Activated CD8-positive, alpha-beta memory T cell treated with anti-CD3 and anti-CD28 coated beads for 36 hours (primary cell): Measurements from ENCODE around the gene EHD1. TPM values are rescaled to one million over a fixed set of nuclear protein-coding genes. Genes with fewer than 3 reads are reported as not detected.

Experiments
- CTCF ChIA-PET: fragments of 350-600 bp; sonication (Branson Sonifier 250); formaldehyde crosslinking; loops from one replicate; lab custom pipeline; 2021; ENCODE audit warnings: antibody characterized with exemption; lab: Charles Lee
- POLR2A ChIA-PET: fragments of 350-600 bp; sonication (Branson Sonifier 250); formaldehyde crosslinking; loops from one replicate; lab custom pipeline; 2021; ENCODE audit warnings: antibody characterized with exemption; lab: Charles Lee
- total RNA-seq, 2 experiments: library from RNA; stranded (reverse); gene quantifications; one replicate each; pipeline ENCODE4 v1.2.3, GENCODE V29; 2021

EHD1 gene
- total RNA-seq, 2 experiments from 2014 or later, result 82.2 to 85.8 TPM

DNA sequence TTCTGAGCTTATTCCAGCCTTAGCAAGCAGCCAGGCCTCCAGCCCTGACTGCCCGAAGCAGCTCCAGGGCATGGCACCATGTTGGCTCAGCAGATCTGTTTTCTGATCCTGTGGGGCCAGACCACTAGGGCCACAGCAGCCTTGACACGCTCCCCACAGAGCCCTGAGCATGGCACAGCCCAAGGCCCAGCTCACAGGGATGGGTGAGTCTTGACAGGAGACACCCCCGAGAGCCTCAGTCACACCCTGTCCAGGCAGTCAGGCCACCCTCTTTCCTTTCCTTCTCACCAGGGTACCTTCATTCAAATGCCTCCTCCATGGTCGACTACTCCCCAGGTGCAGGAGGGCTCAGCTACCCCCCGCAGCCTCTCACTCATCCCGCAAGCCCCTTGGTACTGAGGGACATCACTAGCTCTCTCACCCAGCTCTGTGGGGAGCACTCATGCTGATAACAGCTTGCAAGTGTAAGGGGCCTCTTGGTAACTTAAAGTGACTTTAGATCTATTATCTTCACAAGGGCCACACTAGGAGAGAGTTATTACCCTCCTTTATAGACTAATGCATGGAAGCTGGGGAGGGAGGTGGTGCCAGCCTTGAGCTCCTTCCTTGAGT lies 30.1 kb downstream of the EHD1 start:
- POLR2A ChIA-PET, result interaction anchor here (0.9 to 4.4 kb wide), 5 partner anchors 11 to 52 kb away, joined by 3 to 20 read pairs (median 5); partner anchors contain the start of gene EHD1

DNA sequence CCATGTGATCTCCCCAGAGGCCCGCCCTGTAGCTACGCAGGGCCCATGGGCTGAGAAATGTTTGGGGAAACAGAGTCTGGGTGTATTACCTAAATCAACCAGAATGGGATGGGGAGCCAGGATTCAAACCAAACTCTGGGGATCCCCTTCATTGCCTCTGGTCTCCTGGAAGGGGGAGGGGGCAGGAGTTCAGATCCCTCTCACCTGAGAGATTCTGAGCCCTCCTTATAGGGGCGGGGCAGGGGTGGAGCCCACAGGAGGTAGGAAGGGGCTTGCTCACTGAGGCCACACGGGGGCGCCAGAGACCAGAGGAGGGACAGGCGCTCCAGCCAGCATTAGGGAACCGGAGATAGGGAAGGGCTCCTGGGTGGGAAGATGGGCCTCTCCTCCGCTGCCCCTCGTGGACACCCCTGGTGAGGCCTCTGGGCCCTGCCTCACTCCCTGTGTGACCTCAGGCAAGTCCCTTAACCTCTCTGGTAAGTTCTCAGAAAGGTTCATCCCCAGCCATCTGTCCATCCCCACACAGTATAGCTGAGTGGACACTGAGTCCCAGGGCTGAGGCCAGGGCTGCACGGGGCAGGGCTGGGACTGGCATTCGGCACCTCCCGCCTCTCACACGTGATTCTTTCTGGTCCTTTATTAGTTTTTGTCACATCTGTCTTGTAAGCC lies 31.3 kb downstream of the EHD1 start:
- POLR2A ChIA-PET, result interaction anchor here (0.6 to 4.4 kb wide), 4 partner anchors 21 to 41 kb away, joined by 3 to 20 read pairs (median 4); partner anchors contain the start of gene EHD1

More for the DNA sequence above, 30.1 kb downstream of the EHD1 start:
- CTCF ChIA-PET, result interaction anchor here (0.9 to 27.3 kb wide), 9 partner anchors 11 to 334 kb away, joined by 3 to 475 read pairs (median 28); partner anchors contain the start of genes ARL2, CAPN1, EHD1 and MAP4K2

DNA sequence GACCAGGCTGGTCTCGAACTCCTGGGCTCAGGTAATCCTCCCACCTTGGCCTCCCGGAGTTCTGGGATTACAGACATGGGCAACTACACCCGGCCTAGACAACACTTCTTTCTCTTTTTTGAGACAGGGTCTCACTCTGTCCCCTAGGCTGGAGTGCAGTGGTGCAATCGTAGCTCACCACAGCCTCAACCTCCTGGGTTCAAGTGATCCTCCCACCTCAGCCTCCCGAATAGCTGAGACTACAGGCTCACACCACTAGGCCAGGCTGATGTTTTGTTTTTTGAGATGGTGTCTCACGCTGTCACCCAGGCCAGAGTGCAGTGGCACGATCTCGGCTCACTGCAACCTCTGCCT lies 32.7 kb downstream of the EHD1 start:
- ChIA-PET CTCF (interaction anchor here (0.8 to 27.3 kb wide), 9 partner anchors 8 to 263 kb away, joined by 3 to 475 read pairs (median 7); partner anchors contain the start of genes ARL2 and EHD1), POLR2A (interaction anchor here (1.9 kb wide), 1 partner anchor 42 kb away, joined by 4 read pairs; no protein-coding TSS in a partner anchor)

More for the DNA sequence above, 31.3 kb downstream of the EHD1 start:
- CTCF ChIA-PET, result interaction anchor here (0.5 to 27.3 kb wide), 12 partner anchors 10 to 335 kb away, joined by 3 to 475 read pairs (median 6); partner anchors contain the start of genes ARL2, CAPN1, EHD1 and MAP4K2

DNA sequence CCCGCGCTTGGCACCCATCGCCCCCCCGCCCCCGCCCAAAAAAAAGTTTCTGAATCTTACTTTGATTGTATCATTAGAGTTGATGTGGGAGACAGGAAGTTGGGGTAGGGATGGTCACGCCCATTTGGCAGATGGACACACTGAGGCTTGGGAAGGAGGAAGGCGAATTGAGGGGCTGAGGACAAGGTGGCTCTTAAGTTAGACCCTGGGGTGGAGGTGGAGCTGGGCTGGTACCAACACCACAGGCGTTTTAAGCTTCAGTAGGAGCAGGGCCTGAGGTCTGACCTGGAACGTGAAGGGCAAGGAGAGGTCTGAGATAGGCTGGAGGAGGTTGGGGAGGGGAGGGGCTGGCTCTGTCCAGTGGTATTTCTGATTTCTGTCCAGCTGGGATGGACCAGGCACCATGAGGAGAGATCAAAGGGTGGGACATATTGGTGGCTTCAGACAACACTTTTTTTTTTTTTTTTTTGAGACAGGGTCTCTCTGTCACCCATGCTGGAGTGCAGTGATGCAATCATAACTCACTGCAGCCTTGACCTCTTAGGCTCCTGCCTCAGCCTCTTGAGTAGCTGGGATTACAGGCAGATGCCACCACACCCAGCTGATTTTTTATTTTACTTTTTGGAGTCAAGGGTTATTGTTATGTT lies 33.2 kb downstream of the EHD1 start:
- POLR2A ChIA-PET, result interaction anchor here (1.9 kb wide), 1 partner anchor 42 kb away, joined by 4 read pairs; no protein-coding TSS in a partner anchor
- CTCF ChIA-PET, result interaction anchor here (0.8 to 27.3 kb wide), 9 partner anchors 8 to 264 kb away, joined by 3 to 475 read pairs (median 7); partner anchors contain the start of genes ARL2 and EHD1

DNA sequence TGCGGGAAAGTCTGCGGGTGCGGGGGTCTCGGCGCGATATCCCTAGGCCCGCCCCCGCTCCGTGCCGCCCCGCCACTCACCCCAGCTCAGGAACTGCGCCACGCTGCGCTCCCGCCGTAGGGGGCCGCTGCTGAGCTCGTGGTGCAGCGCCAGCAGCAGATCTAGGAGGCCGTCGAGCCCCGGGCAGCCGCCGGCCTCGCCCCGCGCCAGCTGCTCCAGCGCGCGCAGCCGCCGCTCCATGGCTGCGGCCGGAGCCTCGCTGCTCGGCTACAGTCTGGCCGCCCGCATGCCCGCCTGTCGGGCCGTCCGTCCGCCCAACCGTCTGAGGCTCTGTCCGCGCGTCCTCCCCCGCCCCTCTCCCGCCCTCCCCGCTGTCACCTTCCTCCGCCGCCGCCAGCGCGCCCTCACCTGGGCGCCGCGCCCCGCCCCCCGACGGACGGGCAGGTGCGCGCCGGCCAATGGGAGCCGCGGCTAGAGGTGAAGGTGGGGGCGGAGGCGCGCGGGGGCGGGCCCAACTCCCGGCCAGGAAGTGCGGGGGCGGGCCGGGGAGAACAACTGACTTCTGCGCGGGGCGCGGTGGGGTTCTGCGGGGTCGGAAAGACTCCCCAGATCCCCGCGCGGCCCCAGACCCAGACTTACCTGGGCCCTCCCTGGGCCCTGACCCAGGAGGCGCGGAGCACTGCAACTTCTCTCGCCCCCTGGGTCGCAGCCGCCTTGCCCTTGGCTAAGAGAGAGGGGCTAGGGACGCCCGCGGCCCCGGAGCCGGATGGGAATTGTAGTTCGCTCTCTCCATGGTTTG lies 33.9 kb downstream of the EHD1 start, which contains the start of gene CDC42BPG:
CDC42BPG (minus strand) TSS at position 324 of the 799 bp plus-strand sequence; CDS start at position 240, 84 bp downstream.
- ChIA-PET POLR2A (no interaction called here), CTCF (interaction anchor here (0.7 to 27.3 kb wide), 12 partner anchors 9 to 168 kb away, joined by 3 to 475 read pairs (median 4); partner anchors contain the start of genes EHD1, MAP4K2, MEN1 and PPP2R5B)

DNA sequence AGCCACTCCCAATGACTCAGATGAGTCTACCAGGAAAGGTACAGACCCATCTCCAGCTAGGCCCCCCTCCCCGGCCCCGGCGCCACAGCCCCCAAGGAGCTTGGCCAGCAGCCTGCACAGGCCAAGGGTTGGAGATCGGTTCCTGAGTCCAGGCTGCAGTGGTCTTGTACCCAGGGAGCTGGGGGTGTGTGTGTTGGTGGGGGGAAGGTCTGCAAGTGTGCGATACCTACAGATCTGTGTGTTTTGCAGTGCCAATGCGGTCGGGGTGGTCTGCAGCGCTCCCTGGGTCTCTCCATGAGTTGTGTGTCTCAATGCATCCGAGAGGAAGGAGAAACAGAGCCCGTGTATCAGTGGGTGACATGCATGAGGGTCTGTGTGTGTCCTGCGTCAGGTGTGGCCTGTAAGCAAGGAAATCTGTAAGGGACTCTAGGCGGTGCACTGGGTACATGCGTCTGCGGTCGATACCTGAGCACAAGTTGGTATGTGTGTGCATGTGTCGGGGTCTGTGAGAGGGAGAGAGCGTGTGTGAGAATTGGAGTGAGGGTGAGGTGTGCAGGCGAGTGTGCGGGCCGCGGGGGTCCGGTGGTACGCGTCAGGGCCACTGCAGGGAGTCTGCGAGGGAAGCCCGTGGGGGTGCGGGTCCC lies 34.6 kb downstream of the EHD1 start:
- CTCF ChIA-PET, result interaction anchor here (0.7 to 27.3 kb wide), 12 partner anchors 10 to 169 kb away, joined by 3 to 475 read pairs (median 4); partner anchors contain the start of genes EHD1, MAP4K2, MEN1 and PPP2R5B
- POLR2A ChIA-PET, result no interaction called here

DNA sequence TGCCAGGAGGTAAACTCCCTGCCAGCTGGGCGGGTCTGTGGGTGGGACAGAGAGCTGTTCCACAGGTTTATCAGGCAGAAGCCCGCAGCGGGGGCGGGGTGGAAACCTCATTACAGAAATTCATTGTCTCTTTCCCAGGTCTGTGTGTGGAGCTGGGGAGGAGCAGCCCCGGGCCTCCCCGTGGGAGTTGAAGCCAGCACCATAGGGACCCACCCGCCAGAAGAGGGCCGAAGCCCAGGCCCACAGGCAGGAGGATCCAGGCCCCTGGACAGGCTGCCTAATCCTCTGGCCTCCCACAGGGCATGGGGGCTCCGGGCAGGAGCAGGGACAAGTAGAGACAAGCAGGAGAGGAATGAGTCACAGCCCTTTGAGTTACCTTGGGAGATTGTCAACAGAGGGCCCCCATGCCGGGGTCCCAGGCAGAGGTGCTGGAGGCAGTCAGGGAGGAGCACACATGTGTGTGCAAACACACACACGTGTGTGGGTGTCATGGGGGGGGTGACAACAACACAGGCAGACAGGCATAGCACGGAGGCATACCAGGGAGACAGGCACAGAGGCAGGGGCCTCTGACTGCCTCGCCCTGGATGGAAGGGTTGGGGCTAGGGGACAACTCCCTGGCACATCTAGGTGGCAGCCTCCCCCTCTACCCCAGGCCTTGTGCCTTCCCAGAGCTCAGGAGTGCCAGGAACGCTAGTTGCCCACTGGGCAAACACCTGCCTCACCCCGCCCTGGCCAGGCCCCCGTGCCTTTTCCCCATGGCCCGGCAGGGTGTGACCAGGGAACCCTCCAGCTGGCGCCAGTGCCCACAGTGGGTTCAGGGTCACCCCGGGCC lies 35.4 kb downstream of the EHD1 start:
- ChIA-PET CTCF (interaction anchor here (1.1 to 27.3 kb wide), 4 partner anchors 17 to 75 kb away, joined by 3 to 475 read pairs (median 247); partner anchors contain the start of gene EHD1), POLR2A (no interaction called here)

DNA sequence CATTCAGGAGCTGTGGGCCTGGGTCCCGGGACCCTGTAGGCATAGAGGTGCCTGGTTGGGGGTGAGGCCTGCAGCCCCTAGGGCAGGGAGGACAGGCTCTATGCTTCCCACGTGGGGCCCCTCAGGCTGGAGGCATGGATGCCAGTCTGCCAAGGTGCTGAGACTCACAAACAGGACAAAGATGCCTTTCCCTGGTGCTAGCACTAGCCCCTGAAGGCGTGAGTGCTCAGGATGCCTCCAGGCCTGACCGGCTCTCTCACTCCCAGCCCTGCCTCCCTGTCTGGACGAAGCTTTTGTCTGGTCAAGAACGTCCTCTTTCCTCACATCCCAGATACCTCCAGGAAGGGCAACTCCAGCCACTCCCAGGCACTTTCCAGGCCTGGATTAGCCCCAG lies 36.1 kb downstream of the EHD1 start:
- CTCF ChIA-PET, result interaction anchor here (21.6 kb wide), 1 partner anchor 51 kb away, joined by 475 read pairs; no protein-coding TSS in a partner anchor
- POLR2A ChIA-PET, result interaction anchor here (0.7 kb wide), 1 partner anchor 172 kb away, joined by 3 read pairs; no protein-coding TSS in a partner anchor

DNA sequence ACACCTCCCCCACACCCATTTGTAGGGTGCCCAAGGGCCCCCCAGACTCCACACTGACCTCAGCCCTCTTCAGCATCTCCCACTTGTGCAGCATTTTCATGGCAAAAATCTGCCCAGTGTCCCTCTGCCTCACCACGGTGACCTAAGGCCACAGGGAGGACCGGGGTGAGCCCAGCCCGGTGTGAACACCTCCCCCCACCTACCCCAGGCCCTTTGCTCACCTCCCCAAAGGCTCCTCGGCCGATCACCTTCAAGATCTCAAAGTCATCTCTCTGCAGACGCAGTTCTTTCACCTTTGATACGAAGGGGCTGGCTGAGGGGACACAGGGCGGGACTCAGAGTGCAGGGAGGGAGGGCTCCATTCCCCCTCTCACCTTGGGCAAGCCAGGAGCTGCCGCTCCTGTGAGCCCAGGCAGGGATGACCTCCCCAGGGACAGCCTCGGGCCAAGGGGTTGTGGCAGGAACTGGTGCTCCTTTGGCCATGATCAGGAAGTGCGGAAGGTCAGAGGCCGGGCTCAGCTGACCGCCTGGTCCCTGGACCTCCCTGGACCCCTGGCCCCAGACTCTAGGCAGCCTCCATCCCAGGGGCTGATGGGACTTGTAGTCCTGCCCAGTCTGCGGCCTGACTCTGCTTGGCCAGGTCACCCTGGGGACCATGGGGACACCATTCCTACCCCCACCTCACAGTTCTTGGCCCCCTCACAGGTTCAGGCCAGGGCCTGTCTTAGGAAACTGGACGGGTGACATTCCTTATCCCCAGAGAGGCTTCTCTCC lies 36.6 kb downstream of the EHD1 start:
- ChIA-PET POLR2A (interaction anchor here (0.7 kb wide), 1 partner anchor 173 kb away, joined by 3 read pairs; no protein-coding TSS in a partner anchor), CTCF (interaction anchor here (21.6 kb wide), 1 partner anchor 51 kb away, joined by 475 read pairs; no protein-coding TSS in a partner anchor)

DNA sequence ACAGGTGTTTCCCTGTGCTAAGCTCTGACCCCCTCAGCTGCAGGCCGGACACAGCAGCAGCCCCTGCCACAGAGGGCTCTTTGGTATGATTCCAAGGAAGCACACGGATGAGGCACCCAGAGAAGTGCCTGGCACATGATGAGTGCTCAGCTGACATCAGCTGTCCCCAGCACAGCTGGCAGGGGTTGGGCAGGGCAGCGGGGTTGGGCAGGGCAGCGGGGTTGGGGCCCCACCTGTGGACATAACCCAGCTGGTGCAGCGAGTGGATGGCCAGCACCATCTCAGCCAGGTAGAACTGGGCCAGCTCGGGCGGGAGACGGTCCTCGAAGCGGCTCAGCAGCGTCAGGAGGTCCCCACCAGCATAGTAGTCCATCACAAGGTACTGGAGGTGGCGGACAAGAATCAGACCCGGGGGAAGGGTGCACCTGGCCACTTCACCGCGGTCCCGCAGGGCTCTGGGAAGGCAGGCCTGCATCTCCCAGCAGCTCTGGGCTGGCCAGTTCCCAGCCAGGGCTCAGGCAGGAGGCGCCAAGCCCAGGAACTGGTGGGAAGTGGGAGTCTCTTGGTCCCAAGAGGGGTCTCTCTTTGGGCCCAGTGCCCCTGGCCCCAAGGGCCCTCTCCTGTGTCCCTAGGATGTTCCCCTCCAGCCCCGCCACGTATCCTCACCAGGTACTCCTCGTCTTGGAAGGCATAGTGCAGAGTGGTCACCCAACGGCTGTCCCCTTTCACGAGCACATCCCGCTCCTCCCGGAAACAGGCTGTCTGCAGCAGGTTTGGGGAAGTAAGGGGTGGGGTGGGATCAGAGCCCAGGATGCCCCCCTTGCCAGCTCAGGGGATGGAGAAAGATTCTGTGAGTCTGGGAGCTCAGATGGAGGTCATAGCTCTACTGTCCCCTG lies 38.3 kb downstream of the EHD1 start:
- CTCF ChIA-PET, result interaction anchor here (0.8 kb wide), 1 partner anchor 9 kb away, joined by 3 read pairs; no protein-coding TSS in a partner anchor
- POLR2A ChIA-PET, result no interaction called here

DNA sequence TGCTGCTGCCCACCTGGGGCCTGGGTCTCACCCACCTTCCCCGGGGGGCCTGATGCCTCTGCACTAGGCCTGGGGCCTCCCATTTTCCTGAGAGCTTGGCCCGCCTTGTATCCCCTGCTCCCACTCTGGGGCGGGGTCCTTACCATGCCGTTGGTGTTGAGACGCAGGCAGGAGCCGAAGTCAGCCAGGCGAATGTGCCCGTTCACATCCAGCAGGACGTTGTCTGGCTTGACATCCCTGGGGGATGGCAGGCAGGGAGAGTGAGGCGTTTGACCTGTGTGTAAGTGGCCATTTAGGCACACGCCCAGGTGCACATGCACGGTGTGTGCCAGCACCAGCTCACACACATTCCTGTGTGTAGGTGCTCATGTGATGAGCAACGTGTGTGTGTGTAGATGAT lies 39.1 kb downstream of the EHD1 start:
- POLR2A ChIA-PET, result no interaction called here
- CTCF ChIA-PET, result interaction anchor here (0.8 to 1.0 kb wide), 2 partner anchors 10 to 55 kb away, joined by 3 read pairs; no protein-coding TSS in a partner anchor

DNA sequence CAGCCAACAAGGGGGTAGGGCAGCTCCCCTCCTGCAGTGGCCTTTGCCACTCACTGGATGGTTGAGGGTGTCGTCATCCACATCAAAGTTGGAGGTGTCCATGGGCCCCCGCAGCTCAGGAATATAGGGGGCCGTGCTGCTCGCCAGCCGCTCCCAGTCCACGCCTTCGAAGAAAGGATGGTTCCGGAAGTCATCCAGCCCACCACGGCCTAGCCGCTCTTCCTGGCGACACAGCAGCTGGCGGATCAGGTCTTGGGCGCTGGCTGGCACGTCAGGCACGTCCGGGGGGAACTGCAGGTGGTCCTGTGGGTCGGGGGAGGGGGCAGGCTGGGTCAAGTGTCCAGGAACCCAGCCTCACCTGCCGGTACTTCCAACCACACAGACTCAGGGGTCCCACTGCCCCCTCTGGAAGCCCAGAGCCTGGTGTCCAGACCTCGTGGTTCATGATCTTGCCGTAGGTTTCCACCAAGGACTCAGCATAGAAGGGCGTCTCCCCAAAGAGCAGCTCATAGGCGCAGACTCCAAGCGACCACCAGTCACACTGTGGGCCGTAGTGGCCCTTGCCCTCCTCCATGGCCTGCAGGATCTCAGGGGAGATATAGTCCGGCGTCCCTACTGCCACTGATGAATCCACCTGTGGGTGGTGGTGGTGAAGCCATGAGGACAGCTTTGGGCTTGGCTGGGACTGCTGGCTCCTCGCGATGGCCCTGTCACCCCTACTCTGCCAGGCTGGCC lies 39.7 kb downstream of the EHD1 start:
- POLR2A ChIA-PET, result no interaction called here
- CTCF ChIA-PET, result interaction anchor here (1.0 kb wide), 1 partner anchor 55 kb away, joined by 3 read pairs; no protein-coding TSS in a partner anchor

DNA sequence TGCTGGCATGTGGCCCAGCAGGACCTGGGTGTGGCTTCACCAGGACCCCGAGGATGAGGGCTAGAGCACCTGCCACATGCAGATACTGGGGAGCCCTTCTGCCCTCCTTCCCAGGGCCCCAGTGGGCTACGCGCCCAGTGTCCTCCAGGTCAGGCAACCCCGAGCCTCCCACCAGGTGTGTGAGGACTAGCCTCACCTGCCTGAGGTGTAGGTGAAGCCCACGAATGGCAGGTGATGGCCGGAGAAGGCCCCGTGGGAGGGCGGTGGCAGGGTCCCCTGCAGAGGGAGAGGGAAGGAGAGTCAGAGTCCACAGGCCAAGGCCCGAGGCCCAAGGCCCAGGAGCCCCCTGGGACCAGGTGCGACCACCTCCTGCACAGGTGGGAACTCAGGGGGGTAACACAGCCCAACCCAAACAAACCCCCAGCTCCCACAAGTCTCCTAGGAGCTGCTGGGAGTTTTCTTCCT lies 40.5 kb downstream of the EHD1 start:
- ChIA-PET POLR2A (no interaction called here), CTCF (no interaction called here)
